Measurements from ENCODE around the gene DIP2C. TPM values are rescaled to one million over a fixed set of nuclear protein-coding genes. Genes with fewer than 3 reads are reported as not detected.

DIP2C gene
- total RNA-seq, 2 donors from 2014 or later: 9.6 to 11.9 TPM

- TF ChIP-seq, protein P1, sequence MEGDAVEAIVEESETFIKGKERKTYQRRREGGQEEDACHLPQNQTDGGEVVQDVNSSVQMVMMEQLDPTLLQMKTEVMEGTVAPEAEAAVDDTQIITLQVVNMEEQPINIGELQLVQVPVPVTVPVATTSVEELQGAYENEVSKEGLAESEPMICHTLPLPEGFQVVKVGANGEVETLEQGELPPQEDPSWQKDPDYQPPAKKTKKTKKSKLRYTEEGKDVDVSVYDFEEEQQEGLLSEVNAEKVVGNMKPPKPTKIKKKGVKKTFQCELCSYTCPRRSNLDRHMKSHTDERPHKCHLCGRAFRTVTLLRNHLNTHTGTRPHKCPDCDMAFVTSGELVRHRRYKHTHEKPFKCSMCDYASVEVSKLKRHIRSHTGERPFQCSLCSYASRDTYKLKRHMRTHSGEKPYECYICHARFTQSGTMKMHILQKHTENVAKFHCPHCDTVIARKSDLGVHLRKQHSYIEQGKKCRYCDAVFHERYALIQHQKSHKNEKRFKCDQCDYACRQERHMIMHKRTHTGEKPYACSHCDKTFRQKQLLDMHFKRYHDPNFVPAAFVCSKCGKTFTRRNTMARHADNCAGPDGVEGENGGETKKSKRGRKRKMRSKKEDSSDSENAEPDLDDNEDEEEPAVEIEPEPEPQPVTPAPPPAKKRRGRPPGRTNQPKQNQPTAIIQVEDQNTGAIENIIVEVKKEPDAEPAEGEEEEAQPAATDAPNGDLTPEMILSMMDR (IDR thresholded peaks at IDR 0.05): no peak
- no peak for TF ChIP-seq POLR2A (IDR thresholded peaks at IDR 0.05)
- H3K27ac ChIP-seq: no peak overlapping the region
- H3K27me3 ChIP-seq: no peaks in the 10 kb centered on the region
- 85 to 89% methylated on average over 12 to 13 of the region's 13 CpGs for WGBS, 2 donors
- H3K4me3 ChIP-seq: no peak overlapping the region
- DNase-seq (no peak), ATAC-seq (no peak)
- no peaks in the 10 kb centered on the region for H3K9me3 ChIP-seq
- peaks cover 0 to 7% of the 10 kb centered on the region in 2 donors for H3K36me3 ChIP-seq (replicated peaks in 1 of 2; ENCODE audit: insufficient read depth in 1 of 2, low read depth in 2 of 2)
- H3K4me1 ChIP-seq: no peaks in the 10 kb centered on the region
- intact Hi-C loops (cut with DNase I): no loop called here
Measured at GRCh38 chr10:416091-416515, 273.4 kb downstream of the DIP2C start.

DNA sequence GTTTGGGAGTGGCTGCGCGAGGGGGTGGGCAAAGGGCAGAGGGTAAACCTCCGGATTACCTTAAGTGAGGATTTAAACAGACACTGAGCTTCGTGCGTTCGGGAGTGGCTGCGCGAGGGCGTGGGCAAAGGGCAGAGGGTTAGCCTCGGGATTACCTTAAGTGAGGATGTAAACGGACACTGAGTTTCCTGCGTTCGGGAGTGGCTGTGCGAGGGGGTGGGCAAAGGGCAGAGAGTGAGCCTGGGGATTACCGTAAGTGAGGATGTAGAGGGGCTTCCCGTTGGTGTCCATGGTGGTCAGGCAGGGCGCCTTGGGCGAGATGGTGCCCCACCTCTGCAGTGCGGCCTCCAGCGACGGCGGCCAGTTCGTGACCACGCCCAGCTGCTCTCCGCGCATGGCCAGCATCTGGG is 275.8 kb downstream of the DIP2C start:
- H3K4me1 ChIP-seq: no peaks in the 10 kb centered on the region
- DNase-seq (no peak), ATAC-seq (no peak)
- no peak overlapping the region for H3K27ac ChIP-seq
- no peak overlapping the region for H3K4me3 ChIP-seq
- no peaks in the 10 kb centered on the region for H3K9me3 ChIP-seq
- peaks cover 0 to 7% of the 10 kb centered on the region in 2 donors for H3K36me3 ChIP-seq (replicated peaks in 1 of 2; ENCODE audit: insufficient read depth in 1 of 2, low read depth in 2 of 2)
- intact Hi-C loops (cut with DNase I): no loop called here
- H3K27me3 ChIP-seq: no peaks in the 10 kb centered on the region
- WGBS, 2 donors: 84 to 90% methylated on average over 26 of the region's 26 CpGs
- no peak for TF ChIP-seq POLR2A (IDR thresholded peaks at IDR 0.05)
- TF ChIP-seq, protein P1 (IDR thresholded peaks at IDR 0.05): no peak

DNA sequence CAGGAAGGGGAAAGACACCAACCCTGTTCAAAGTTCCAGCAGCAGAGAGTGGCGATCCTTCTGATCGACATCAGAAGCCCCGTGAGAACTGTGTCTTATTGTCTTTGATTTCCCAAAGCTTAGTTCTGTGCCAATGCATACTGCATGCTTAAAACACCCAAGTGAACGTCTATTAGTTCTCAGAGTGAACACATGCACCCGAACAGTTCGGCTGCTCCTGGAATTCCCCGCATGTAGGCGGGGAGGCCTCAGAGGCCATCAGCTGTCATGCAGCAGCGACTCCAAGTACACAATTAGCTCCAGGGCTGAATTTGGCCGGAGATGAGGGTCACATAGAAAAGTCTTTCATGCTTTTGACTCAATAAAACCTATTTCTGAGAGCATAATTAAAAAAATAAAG is 277.4 kb downstream of the DIP2C start:
- no peaks in the 10 kb centered on the region for H3K9me3 ChIP-seq
- DNase-seq: no peak
- TF ChIP-seq, protein P1 (IDR thresholded peaks at IDR 0.05): no peak
- no peak for TF ChIP-seq POLR2A (IDR thresholded peaks at IDR 0.05)
- no peaks in the 10 kb centered on the region for H3K27me3 ChIP-seq
- no peak overlapping the region for H3K27ac ChIP-seq
- H3K4me1 ChIP-seq: no peaks in the 10 kb centered on the region
- peaks cover 0 to 10% of the 10 kb centered on the region in 2 donors for H3K36me3 ChIP-seq (replicated peaks in 1 of 2; ENCODE audit: insufficient read depth in 1 of 2, low read depth in 2 of 2)
- intact Hi-C loops (cut with DNase I): no loop called here
- no peak overlapping the region for H3K4me3 ChIP-seq
- no peak for ATAC-seq
- WGBS, 2 donors: 79 to 82% methylated on average over 10 of the region's 10 CpGs

DNA sequence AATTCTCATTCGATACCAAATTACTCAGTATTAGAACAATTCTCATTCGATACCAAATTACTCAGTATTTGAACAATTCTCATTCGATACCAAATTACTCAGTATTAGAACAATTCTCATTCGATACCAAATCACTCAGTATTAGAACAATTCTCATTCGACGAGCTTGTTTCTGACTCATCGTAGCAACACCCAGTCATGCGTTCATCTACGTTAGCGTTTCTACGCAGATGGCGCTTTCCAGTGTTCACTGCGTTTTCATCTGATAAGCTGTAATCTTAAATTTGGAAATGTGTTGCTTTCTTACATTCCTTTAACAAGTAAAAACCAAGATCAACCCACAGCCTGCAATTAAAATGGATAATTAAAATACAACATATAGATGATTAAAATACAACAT is 277.9 kb downstream of the DIP2C start:
- H3K27ac ChIP-seq: no peak overlapping the region
- H3K4me1 ChIP-seq: no peaks in the 10 kb centered on the region
- no peak overlapping the region for H3K4me3 ChIP-seq
- no peak for ATAC-seq
- 90 to 93% methylated on average over 13 of the region's 13 CpGs for WGBS, 2 donors
- no peaks in the 10 kb centered on the region for H3K27me3 ChIP-seq
- DNase-seq: no peak
- intact Hi-C loops (cut with DNase I): no loop called here
- H3K9me3 ChIP-seq: no peaks in the 10 kb centered on the region
- H3K36me3 ChIP-seq (replicated peaks in 1 of 2; ENCODE audit: insufficient read depth in 1 of 2, low read depth in 2 of 2): peaks cover 0 to 11% of the 10 kb centered on the region in 2 donors
- TF ChIP-seq, protein P1 (IDR thresholded peaks at IDR 0.05): no peak
- no peak for TF ChIP-seq POLR2A (IDR thresholded peaks at IDR 0.05)

DNA sequence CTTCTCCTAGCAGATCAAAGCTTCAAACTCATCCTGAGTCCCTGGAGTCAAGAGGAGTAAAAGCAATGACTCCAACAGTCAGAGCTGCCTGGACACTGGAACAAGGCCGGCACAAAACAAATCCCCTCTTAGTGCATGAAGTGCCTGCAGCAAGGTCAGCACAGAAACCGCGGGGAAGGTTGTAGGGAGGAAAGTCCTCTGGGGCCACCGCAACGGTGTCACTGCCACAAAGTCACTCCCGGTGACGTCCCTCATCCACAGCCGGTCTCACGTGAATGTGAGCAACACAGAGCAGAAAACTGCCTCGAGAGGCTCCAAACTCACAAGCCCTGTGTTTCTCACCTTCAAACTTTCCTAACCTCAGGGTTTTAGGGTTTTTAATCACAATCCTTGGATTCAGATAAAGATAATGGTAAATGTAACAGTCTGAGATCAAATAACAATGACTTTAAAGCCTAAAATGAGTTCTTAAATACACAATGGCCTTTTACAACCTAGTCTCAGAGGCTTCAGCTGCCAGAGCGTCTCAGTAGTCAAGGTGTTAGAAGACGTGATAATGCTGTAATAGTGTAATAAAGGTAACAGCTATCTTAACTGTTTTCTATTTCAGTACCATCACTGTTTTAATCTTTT is 279.9 kb downstream of the DIP2C start:
- H3K4me1 ChIP-seq: no peaks in the 10 kb centered on the region
- no peak overlapping the region for H3K27ac ChIP-seq
- no peak for TF ChIP-seq POLR2A (IDR thresholded peaks at IDR 0.05)
- TF ChIP-seq, protein P1 (IDR thresholded peaks at IDR 0.05): no peak
- 87 to 93% methylated on average over 10 to 12 of the region's 12 CpGs for WGBS, 2 donors
- intact Hi-C loops (cut with DNase I): no loop called here
- H3K27me3 ChIP-seq: no peaks in the 10 kb centered on the region
- DNase-seq (no peak), ATAC-seq (no peak)
- H3K4me3 ChIP-seq: no peak overlapping the region
- H3K36me3 ChIP-seq (replicated peaks in 1 of 2; ENCODE audit: insufficient read depth in 1 of 2, low read depth in 2 of 2): peaks cover 0 to 11% of the 10 kb centered on the region in 2 donors
- no peaks in the 10 kb centered on the region for H3K9me3 ChIP-seq
